CD14-positive monocyte (primary cell): ENCODE measurements around the gene AGO3. TPM values are rescaled to one million over a fixed set of nuclear protein-coding genes. Genes with fewer than 3 reads are reported as not detected.

Experiments used
- DNase-seq, 3 donors: peaks; one replicate each; pipeline ENCODE4 v3.0.0-alpha.2; 2011 to 2022
- H2AFZ ChIP-seq: 2 replicates; pipeline ENCODE4 v1.6.0; 2012; ENCODE audit warnings: mild to moderate bottlenecking, low read depth, low read length, inconsistent platforms; ENCODE audit not compliant: insufficient read depth, poor library complexity, severe bottlenecking
- H3K27ac ChIP-seq, 2 donors: 1 replicate in 1 of 2; 2 replicates in 1 of 2; pipeline ENCODE4 v1.5.1; 2012 to 2013; ENCODE audit warnings: low read length in 2 of 2, control low read depth in 1 of 2, inconsistent platforms in 1 of 2, low read depth in 1 of 2, mild to moderate bottlenecking in 1 of 2
- H3K27me3 ChIP-seq, 2 donors: one replicate each; pipeline versions ENCODE4 v1.6.0 to v1.6.1; 2011 to 2013; ENCODE audit warnings: low read length in 2 of 2; ENCODE audit not compliant: control insufficient read depth in 2 of 2, insufficient read depth in 2 of 2
- H3K36me3 ChIP-seq, 2 donors: replicated peaks in 1 of 2; 1 replicate in 1 of 2; 2 replicates in 1 of 2; pipeline versions ENCODE4 v1.5.1 to v1.6.1; 2012 to 2013; ENCODE audit warnings: low read length in 2 of 2, control low read depth in 1 of 2, inconsistent platforms in 1 of 2, mild to moderate bottlenecking in 1 of 2; ENCODE audit not compliant: insufficient read depth in 2 of 2, control insufficient read depth in 1 of 2
- H3K4me1 ChIP-seq, 2 donors: 1 replicate in 1 of 2; 2 replicates in 1 of 2; pipeline versions ENCODE4 v1.5.1 to v1.6.1; 2012 to 2013; ENCODE audit warnings: low read length in 2 of 2, control low read depth in 1 of 2, inconsistent platforms in 1 of 2, mild to moderate bottlenecking in 1 of 2, moderate library complexity in 1 of 2; ENCODE audit not compliant: insufficient read depth in 2 of 2, control insufficient read depth in 1 of 2
- H3K4me2 ChIP-seq: replicated peaks from 2 replicates; pipeline ENCODE3; 2012; ENCODE audit warnings: low read length, moderate library complexity, mild to moderate bottlenecking; ENCODE audit not compliant: poor library complexity, severe bottlenecking; ENCODE audit errors: extremely low read depth
- H3K4me3 ChIP-seq, 3 experiments: fragments of 200-600 bp in 1 of 3; sonication (generic) in 1 of 3; replicated peaks in 1 of 3; 1 replicate in 2 of 3; 2 replicates in 1 of 3; pipeline ENCODE4 v1.5.1; 2011 to 2013; ENCODE audit warnings: low read length in 3 of 3, mild to moderate bottlenecking in 3 of 3, control low read depth in 2 of 3, low read depth in 2 of 3, inconsistent platforms in 1 of 3, moderate library complexity in 1 of 3
- H3K79me2 ChIP-seq: 2 replicates; pipeline ENCODE4 v1.6.0; 2012; ENCODE audit warnings: mild to moderate bottlenecking, control low read depth, inconsistent platforms, low read length, moderate library complexity; ENCODE audit not compliant: insufficient read depth
- H3K9ac ChIP-seq: 2 replicates; pipeline ENCODE4 v1.6.0; 2017; ENCODE audit warnings: low read length, mild to moderate bottlenecking; ENCODE audit not compliant: insufficient read depth, poor library complexity, severe bottlenecking
- H3K9me3 ChIP-seq, 2 donors: replicated peaks in 1 of 2; 1 replicate in 1 of 2; 2 replicates in 1 of 2; pipeline versions ENCODE4 v1.5.1 to v1.6.1; 2012 to 2013; ENCODE audit warnings: low read length in 2 of 2, control low read depth in 1 of 2; ENCODE audit not compliant: control insufficient read depth in 1 of 2, insufficient read depth in 1 of 2
- H4K20me1 ChIP-seq: 2 replicates; pipeline ENCODE4 v1.6.0; 2012; ENCODE audit warnings: mild to moderate bottlenecking, low read length, control low read depth, moderate library complexity; ENCODE audit not compliant: insufficient read depth
- H3K27ac Mint-ChIP-seq, 7 donors: one replicate each; pipeline ENCODE4 v1.8.0; 2020; ENCODE audit warnings: mild to moderate bottlenecking in 7 of 7, mixed read lengths in 7 of 7, moderate library complexity in 6 of 7, inconsistent platforms in 2 of 7
- H3K27me3 Mint-ChIP-seq, 3 donors: one replicate each; pipeline ENCODE4 v1.8.0; 2021 to 2022; ENCODE audit warnings: low read depth in 3 of 3, mild to moderate bottlenecking in 3 of 3, mixed read lengths in 3 of 3, moderate library complexity in 3 of 3, inconsistent platforms in 1 of 3
- H3K36me3 Mint-ChIP-seq, 2 donors: one replicate each; pipeline ENCODE4 v1.8.0; 2020; ENCODE audit warnings: mixed read lengths in 2 of 2, inconsistent platforms in 1 of 2, mild to moderate bottlenecking in 1 of 2
- H3K4me1 Mint-ChIP-seq: one replicate; pipeline ENCODE4 v1.8.0; 2020; ENCODE audit warnings: mild to moderate bottlenecking, mixed read lengths
- H3K4me3 Mint-ChIP-seq, 2 donors: one replicate each; pipeline ENCODE4 v1.8.0; 2020; ENCODE audit warnings: mild to moderate bottlenecking in 2 of 2, mixed read lengths in 2 of 2, moderate library complexity in 1 of 2
- H3K9me3 Mint-ChIP-seq, 7 donors: one replicate each; pipeline ENCODE4 v1.8.0; 2020 to 2022; ENCODE audit warnings: mixed read lengths in 7 of 7, mild to moderate bottlenecking in 6 of 7, moderate library complexity in 6 of 7, inconsistent platforms in 2 of 7
- CTCF ChIP-seq: fragments of 200-600 bp; IDR thresholded peaks from one replicate; pipeline ENCODE4 v1.8.0; 2022; ENCODE audit warnings: antibody characterized with exemption, mild to moderate bottlenecking
- WGBS: methylation state at CpG from one replicate; pipeline ENCODE4 v1.1.5; 2013; ENCODE audit warnings: missing lambda C conversion rate; ENCODE audit not compliant: insufficient coverage; 5-methylcytosine and 5-hydroxymethylcytosine counted together
- intact Hi-C, 2 donors: fragments of 100-400 bp; cut with micrococcal nuclease; formaldehyde crosslinking; loops; one replicate each; pipeline versions ENCODE4 v1.15.0 to v1.15.1; 2023
- polyA plus RNA-seq, 3 donors: library from polyadenylated mRNA; depleted of rRNA in 1 of 3; unstranded in 2 of 3; stranded (reverse) in 1 of 3; fragments of 300-500 nt in 2 of 3; fragments of >200 nt in 1 of 3; fragmentation: Illumina TruSeq in 2 of 3; gene quantifications; 1 replicate in 2 of 3; 2 replicates in 1 of 3; pipeline ENCODE4 v1.2.3, GENCODE V29; 2012 to 2021

The AGO3 gene
- polyA plus RNA-seq, 3 donors = 6.3 to 9.0 (median 8.3) TPM

GRCh38 chr1:36008546-36009197 is 77.8 kb downstream of the AGO3 start:
- no peak overlapping the region for H3K4me3 ChIP-seq
- no peak overlapping the region for H3K4me3 Mint-ChIP-seq
- H3K79me2 ChIP-seq = no peaks in the 10 kb centered on the region
- H3K27ac Mint-ChIP-seq = no peak overlapping the region
- no peaks in the 10 kb centered on the region for H3K9me3 Mint-ChIP-seq
- H2AFZ ChIP-seq = no peak overlapping the region
- H3K27ac ChIP-seq = no peak overlapping the region
- no peaks in the 10 kb centered on the region for H3K4me1 ChIP-seq
- 100% methylated on average over 2 of the region's 9 CpGs for WGBS
- no peaks in the 10 kb centered on the region for H3K9me3 ChIP-seq
- peaks cover 48 to 53% of the 10 kb centered on the region in 2 donors for H3K36me3 Mint-ChIP-seq
- no peaks in the 10 kb centered on the region for H3K27me3 ChIP-seq
- H3K36me3 ChIP-seq = peaks cover 50 to 70% of the 10 kb centered on the region in 2 donors
- no peak for DNase-seq
- H4K20me1 ChIP-seq = no peaks in the 10 kb centered on the region
- no peak overlapping the region for H3K4me2 ChIP-seq
- no peaks in the 10 kb centered on the region for H3K27me3 Mint-ChIP-seq
- intact Hi-C loops = no loop called here
- no peak overlapping the region for H3K9ac ChIP-seq
- no peak for TF ChIP-seq CTCF
- no peaks in the 10 kb centered on the region for H3K4me1 Mint-ChIP-seq

GRCh38 chr1:36014722-36015220 is 83.9 kb downstream of the AGO3 start:
- Histone ChIP-seq H3K79me2 (no peaks in the 10 kb centered on the region), H3K27ac (no peak overlapping the region), H3K4me3 (no peak overlapping the region), H3K36me3 (peaks cover 62 to 97% of the 10 kb centered on the region in 2 donors), H3K4me1 (no peaks in the 10 kb centered on the region), H2AFZ (no peak overlapping the region), H3K9ac (no peak overlapping the region), H4K20me1 (no peaks in the 10 kb centered on the region), H3K9me3 (no peaks in the 10 kb centered on the region), H3K4me2 (no peak overlapping the region), H3K27me3 (no peaks in the 10 kb centered on the region)
- WGBS = no CpG with 5 or more reads among the region's 2 CpGs
- no peak for DNase-seq
- intact Hi-C loops = no loop called here
- peaks cover 61 to 81% of the 10 kb centered on the region in 2 donors for H3K36me3 Mint-ChIP-seq
- H3K4me1 Mint-ChIP-seq = no peaks in the 10 kb centered on the region
- H3K4me3 Mint-ChIP-seq = no peak overlapping the region
- no peak overlapping the region for H3K27ac Mint-ChIP-seq
- no peaks in the 10 kb centered on the region for H3K9me3 Mint-ChIP-seq
- H3K27me3 Mint-ChIP-seq = no peaks in the 10 kb centered on the region
- TF ChIP-seq CTCF = no peak
